Subcutaneous adipose tissue (tissue), 4 donors: ENCODE measurements around the gene U2AF2. TPM values are rescaled to one million over a fixed set of nuclear protein-coding genes. Genes with fewer than 3 reads are reported as not detected.

Experiments used
- total RNA-seq, 4 donors: library from RNA; depleted of rRNA; stranded (reverse); fragments of >200 nt; gene quantifications; one replicate each; pipeline ENCODE4 v1.1.0, GENCODE V29; 2016
- TF ChIP-seq, protein P1 (sequence below): fragments of 450-650 bp; IDR thresholded peaks from one replicate; pipeline ENCODE4 v1.5.1; 2016; ENCODE audit warnings: low read depth, mild to moderate bottlenecking, control low read depth, antibody characterized with exemption, moderate library complexity

Gene U2AF2
- total RNA-seq, 4 donors from 2014 or later, result 51.8 to 96.8 (median 72.5) TPM

GRCh38 chr19:55696301-55697068 lies 41.6 kb downstream of the U2AF2 start:
- TF ChIP-seq, protein P1, sequence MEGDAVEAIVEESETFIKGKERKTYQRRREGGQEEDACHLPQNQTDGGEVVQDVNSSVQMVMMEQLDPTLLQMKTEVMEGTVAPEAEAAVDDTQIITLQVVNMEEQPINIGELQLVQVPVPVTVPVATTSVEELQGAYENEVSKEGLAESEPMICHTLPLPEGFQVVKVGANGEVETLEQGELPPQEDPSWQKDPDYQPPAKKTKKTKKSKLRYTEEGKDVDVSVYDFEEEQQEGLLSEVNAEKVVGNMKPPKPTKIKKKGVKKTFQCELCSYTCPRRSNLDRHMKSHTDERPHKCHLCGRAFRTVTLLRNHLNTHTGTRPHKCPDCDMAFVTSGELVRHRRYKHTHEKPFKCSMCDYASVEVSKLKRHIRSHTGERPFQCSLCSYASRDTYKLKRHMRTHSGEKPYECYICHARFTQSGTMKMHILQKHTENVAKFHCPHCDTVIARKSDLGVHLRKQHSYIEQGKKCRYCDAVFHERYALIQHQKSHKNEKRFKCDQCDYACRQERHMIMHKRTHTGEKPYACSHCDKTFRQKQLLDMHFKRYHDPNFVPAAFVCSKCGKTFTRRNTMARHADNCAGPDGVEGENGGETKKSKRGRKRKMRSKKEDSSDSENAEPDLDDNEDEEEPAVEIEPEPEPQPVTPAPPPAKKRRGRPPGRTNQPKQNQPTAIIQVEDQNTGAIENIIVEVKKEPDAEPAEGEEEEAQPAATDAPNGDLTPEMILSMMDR, result no peak

DNA sequence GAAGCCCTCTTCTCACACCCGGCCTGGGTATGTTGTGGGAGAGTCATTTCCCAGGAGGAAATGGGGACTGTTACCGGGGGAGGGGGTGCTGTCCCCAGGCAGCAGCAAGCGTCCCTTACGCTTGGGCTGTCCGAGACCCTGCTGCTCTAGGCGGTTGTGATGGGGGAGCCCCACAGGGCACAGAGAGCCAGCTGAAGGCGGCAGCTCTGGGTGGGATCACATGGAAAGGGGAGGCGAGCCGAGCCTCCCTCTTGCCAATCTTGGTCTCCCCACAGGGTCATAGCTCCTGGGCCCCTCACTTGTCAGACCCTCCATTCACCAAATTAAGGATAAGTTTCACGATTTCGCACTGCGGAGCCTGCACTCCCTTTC lies 42.2 kb downstream of the U2AF2 start:
- TF ChIP-seq, protein P1, result no peak

GRCh38 chr19:55697698-55698097 lies 42.9 kb downstream of the U2AF2 start:
- TF ChIP-seq, protein P1, result no peak

DNA sequence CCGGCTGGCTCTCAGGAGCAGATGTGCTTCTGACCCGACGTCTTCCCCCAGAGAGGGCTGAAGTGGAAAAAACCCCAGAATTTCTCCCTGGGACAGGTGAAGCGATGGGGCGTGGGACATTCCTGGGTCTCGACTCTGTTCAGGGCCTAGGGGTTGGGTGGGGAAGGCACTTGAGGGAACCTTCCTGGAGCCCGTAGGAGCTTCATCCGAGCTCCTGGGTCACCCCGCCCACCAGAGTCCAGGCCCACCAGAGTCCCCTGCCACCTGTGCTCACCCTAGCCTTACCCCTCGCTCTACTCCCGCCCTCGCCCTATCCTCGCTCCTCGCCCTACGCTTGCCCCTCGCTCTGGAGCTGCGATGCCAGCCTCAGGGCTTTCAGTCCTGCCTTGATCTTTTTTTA lies 43.4 kb downstream of the U2AF2 start:
- TF ChIP-seq, protein P1, result no peak

DNA sequence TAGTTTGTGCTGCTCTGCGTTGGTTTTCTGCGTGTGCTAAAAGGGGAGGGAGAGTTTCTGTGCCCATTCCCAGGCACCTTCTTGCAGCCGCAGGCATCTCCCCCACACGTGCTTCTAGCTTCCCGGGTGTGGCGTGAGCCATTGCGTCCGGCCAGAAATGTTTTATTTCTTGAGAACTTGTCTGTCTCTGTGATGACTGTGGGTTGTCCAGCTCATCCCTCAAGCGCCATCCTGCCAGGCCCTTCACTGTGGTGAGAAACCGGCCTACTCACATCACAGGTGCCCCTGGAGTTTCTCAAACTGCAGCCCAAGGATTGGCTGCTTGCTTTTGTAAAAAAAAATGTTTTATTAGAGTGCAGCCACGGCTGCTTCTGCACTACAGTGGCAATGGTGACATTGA lies 44.4 kb downstream of the U2AF2 start:
- TF ChIP-seq, protein P1, result no peak

DNA sequence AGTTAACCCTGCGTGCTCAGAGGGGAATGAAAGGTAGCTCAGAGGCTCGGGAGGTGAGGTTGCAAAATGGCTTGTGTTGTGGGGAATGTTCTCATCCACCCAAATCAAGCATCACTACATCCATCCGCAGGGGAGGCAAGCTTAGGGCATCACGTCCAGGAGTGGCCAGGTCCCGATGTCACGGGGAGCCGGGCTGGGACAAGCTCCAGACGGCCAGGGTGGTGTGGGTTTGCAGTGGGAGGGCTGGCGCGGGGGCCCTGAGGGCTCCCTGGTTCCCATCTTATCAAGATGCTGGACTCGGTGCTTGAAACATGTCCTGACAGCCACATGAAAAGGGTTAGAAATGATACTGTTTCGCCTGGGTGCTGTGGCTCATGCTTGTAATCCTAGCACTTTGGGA lies 46.0 kb downstream of the U2AF2 start:
- TF ChIP-seq, protein P1, result no peak

- TF ChIP-seq, protein P1, result no peak
Measured at GRCh38 chr19:55702131-55702627, 47.3 kb downstream of the U2AF2 start.
